DND-41 (cell line): ENCODE results near the gene CD74.

Experiments
- ATAC-seq: fragments of 200-7000 bp; cut with Tn5 transposase; 3 replicates; pipeline ENCODE4 v1.9.1; 2021; ENCODE audit warnings: low read depth; ENCODE audit not compliant: insufficient read depth
- DNase-seq: peaks from one replicate; pipeline ENCODE4 v3.0.0-alpha.2; 2020
- H2AFZ ChIP-seq: 2 replicates; pipeline ENCODE4 v1.6.0; 2012; ENCODE audit warnings: low read depth, low read length
- H3K27ac ChIP-seq: 2 replicates; pipeline ENCODE4 v1.5.1; 2012; ENCODE audit warnings: low read length, inconsistent platforms
- H3K27me3 ChIP-seq: fragments of 200-600 bp; sonication (generic); 2 replicates; pipeline ENCODE4 v1.6.0; 2012; ENCODE audit warnings: low read length, mild to moderate bottlenecking, inconsistent platforms; ENCODE audit not compliant: insufficient read depth, poor library complexity
- H3K36me3 ChIP-seq: 2 replicates; pipeline ENCODE4 v1.5.1; 2012; ENCODE audit warnings: low read length, inconsistent platforms; ENCODE audit not compliant: insufficient read depth
- H3K4me1 ChIP-seq: 2 replicates; pipeline ENCODE4 v1.5.1; 2012; ENCODE audit warnings: mild to moderate bottlenecking, low read length; ENCODE audit not compliant: insufficient read depth
- H3K4me2 ChIP-seq: 2 replicates; pipeline ENCODE4 v1.6.0; 2012; ENCODE audit warnings: mild to moderate bottlenecking, moderate library complexity, low read length, inconsistent platforms; ENCODE audit not compliant: insufficient read depth
- H3K4me3 ChIP-seq, 2 experiments: fragments of 200-600 bp in 1 of 2; shearing (Covaris generic) in 1 of 2; 2 replicates each; pipeline ENCODE4 v1.5.1; 2012 to 2016; ENCODE audit warnings: inconsistent platforms in 2 of 2, low read length in 2 of 2, mild to moderate bottlenecking in 2 of 2, low read depth in 1 of 2, moderate library complexity in 1 of 2
- H3K79me2 ChIP-seq: 2 replicates; pipeline ENCODE4 v1.6.0; 2012; ENCODE audit warnings: low read length, inconsistent platforms; ENCODE audit not compliant: insufficient read depth
- H3K9ac ChIP-seq: 2 replicates; pipeline ENCODE4 v1.6.0; 2012; ENCODE audit warnings: low read depth, mild to moderate bottlenecking, inconsistent platforms, low read length, moderate library complexity
- H3K9me3 ChIP-seq: 2 replicates; pipeline ENCODE4 v1.5.1; 2012; ENCODE audit warnings: low read length, moderate library complexity, mild to moderate bottlenecking, inconsistent platforms; ENCODE audit not compliant: insufficient read depth, severe bottlenecking
- H4K20me1 ChIP-seq: 2 replicates; pipeline ENCODE4 v1.6.0; 2012; ENCODE audit warnings: low read length; ENCODE audit not compliant: insufficient read depth
- EZH2 ChIP-seq: IDR thresholded peaks from 3 replicates; pipeline ENCODE4 v1.6.1; 2012; ENCODE audit warnings: borderline replicate concordance, low read depth, mild to moderate bottlenecking, moderate library complexity, low read length, inconsistent platforms; ENCODE audit not compliant: severe bottlenecking
- TF ChIP-seq, protein P1 (sequence below): IDR thresholded peaks from 2 replicates; pipeline ENCODE4 v1.5.1; 2012; ENCODE audit warnings: borderline replicate concordance, low read length, moderate library complexity, mild to moderate bottlenecking; ENCODE audit not compliant: poor library complexity, severe bottlenecking; ENCODE audit errors: extremely low read depth

Gene CD74

DNA sequence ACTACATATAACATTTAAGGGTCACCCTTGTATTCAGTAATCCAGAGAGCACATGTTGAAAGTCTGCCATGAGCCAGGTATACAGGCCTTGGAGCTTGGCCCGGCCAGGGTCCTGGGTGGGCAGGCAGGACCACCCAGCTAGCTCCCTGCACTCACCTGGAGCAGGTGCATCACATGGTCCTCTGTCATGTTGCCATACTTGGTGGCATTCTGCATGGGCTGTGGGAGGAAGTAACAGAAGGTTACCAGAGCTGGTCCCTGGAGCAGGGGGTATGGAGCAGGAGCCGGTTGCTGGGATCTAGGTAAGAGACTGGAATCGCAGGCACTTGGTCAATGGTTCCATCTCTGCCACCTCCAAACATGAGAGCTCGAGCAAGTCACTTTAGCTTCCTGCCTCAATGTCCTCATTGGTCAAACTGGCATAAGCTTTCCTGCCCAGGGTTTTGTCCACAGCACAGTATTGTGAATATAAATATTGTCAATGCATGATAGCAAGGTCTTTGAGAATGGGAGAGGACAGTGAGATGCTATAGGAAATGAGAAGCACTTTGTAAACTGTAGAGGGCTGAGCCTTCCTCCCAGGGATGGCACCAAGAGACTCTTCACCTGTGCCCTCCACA lies 6.5 kb downstream of the CD74 start:
- H4K20me1 ChIP-seq, result peaks cover 2% of the 10 kb centered on the region; the same call in 1 of the 2 replicates
- H3K27ac ChIP-seq, result no peak overlapping the region
- ATAC-seq (no peak), DNase-seq (no peak)
- peaks cover 9% of the 10 kb centered on the region; the same call in 1 of the 2 replicates for H3K36me3 ChIP-seq
- H3K4me1 ChIP-seq, result no peaks in the 10 kb centered on the region
- no peaks in the 10 kb centered on the region for H3K79me2 ChIP-seq
- TF ChIP-seq, protein P1, sequence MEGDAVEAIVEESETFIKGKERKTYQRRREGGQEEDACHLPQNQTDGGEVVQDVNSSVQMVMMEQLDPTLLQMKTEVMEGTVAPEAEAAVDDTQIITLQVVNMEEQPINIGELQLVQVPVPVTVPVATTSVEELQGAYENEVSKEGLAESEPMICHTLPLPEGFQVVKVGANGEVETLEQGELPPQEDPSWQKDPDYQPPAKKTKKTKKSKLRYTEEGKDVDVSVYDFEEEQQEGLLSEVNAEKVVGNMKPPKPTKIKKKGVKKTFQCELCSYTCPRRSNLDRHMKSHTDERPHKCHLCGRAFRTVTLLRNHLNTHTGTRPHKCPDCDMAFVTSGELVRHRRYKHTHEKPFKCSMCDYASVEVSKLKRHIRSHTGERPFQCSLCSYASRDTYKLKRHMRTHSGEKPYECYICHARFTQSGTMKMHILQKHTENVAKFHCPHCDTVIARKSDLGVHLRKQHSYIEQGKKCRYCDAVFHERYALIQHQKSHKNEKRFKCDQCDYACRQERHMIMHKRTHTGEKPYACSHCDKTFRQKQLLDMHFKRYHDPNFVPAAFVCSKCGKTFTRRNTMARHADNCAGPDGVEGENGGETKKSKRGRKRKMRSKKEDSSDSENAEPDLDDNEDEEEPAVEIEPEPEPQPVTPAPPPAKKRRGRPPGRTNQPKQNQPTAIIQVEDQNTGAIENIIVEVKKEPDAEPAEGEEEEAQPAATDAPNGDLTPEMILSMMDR, result no peak
- no peak for TF ChIP-seq EZH2
- H3K4me3 ChIP-seq, result no peak overlapping the region
- H3K4me2 ChIP-seq, result no peak overlapping the region
- no peaks in the 10 kb centered on the region for H3K9me3 ChIP-seq
- H3K27me3 ChIP-seq, result no peaks in the 10 kb centered on the region
- no peak overlapping the region for H3K9ac ChIP-seq
- H2AFZ ChIP-seq, result no peak overlapping the region

DNA sequence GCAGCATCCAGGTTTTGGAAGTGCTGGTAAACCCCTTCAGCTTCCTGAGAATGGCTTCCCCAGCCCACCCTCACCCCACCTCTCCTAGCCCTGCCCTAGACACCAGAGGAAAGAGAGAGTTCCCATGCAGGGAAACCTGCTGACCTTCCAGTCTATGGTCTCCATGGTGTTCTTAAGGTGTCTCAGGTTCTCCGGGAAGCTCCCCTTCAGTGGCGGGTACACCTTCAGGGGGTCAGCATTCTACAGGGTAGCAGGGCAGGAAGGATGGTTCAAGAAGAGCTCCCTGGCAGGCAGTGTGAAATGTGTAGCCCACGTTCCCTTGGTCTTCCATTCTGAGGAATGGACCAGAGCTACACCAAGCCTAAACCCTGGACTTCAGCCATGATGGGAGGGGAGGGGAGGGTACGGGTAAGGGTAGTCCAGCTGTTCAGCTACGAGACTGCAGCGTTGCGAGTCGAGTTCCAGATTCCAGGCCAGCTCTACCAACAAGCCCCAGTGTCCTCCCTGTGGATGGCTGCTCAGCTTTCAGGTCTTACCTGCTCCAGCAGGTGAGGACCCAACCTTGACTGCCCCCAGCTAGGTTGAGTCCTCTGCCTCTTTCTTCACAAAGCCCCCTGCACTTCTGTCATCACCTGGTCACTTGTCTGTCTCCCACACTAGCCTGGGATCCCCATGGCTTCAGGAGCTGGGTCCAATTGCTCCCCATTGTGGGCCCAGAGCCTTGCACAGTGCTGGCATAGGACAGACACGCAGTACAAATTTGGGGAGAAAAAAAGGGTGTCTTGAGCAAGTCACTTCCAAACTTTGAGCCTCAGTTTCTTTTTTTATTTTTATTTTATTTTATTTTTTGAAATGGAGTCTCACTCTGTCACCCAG lies 7.5 kb downstream of the CD74 start:
- no peak overlapping the region for H3K27ac ChIP-seq

DNA sequence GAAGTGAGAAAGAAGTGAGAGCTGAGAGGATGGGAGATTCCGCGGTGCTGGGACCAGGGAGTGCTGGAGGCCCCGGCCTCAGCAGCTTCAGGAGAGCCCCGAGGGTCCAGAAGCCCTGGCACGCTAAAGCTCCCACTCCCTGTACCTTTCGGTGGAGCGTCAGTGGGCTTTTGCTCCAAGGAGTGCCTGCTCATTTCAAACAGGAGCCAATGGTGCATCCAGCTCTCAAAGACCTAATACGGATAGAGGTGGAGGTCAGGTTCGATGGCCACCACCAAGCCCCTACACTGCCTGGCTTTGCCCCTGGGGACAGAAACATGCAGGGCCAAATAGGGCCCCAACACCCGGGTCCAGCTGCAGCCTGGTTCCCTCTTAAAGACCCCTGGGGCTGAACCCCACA lies 8.2 kb downstream of the CD74 start:
- H3K4me3 ChIP-seq, result no peak overlapping the region
- no peak overlapping the region for H3K9ac ChIP-seq
- H3K79me2 ChIP-seq, result no peaks in the 10 kb centered on the region
- TF ChIP-seq, protein P1, result no peak
- TF ChIP-seq EZH2, result no peak
- H3K4me2 ChIP-seq, result no peak overlapping the region
- no peak for ATAC-seq
- no peak for DNase-seq
- H4K20me1 ChIP-seq, result peaks cover 2% of the 10 kb centered on the region; the same call in 1 of the 2 replicates
- no peaks in the 10 kb centered on the region for H3K27me3 ChIP-seq
- peaks cover 24% of the 10 kb centered on the region for H3K36me3 ChIP-seq
- no peak overlapping the region for H2AFZ ChIP-seq
- no peak overlapping the region for H3K27ac ChIP-seq
- H3K9me3 ChIP-seq, result no peaks in the 10 kb centered on the region
- H3K4me1 ChIP-seq, result no peaks in the 10 kb centered on the region

More for the DNA sequence above, 7.5 kb downstream of the CD74 start:
- H3K4me3 ChIP-seq, result no peak overlapping the region
- ATAC-seq (no peak), DNase-seq (no peak)
- no peaks in the 10 kb centered on the region for H3K27me3 ChIP-seq
- no peak overlapping the region for H3K4me2 ChIP-seq
- peaks cover 19% of the 10 kb centered on the region for H3K36me3 ChIP-seq
- H3K9ac ChIP-seq, result no peak overlapping the region
- H3K79me2 ChIP-seq, result no peaks in the 10 kb centered on the region
- H3K4me1 ChIP-seq, result no peaks in the 10 kb centered on the region
- H3K9me3 ChIP-seq, result no peaks in the 10 kb centered on the region
- no peak overlapping the region for H2AFZ ChIP-seq
- no peak for TF ChIP-seq EZH2
- TF ChIP-seq, protein P1, result no peak
- peaks cover 2% of the 10 kb centered on the region; the same call in 1 of the 2 replicates for H4K20me1 ChIP-seq
